ENCODE data around the gene BRMS1L. TPM values are rescaled to one million over a fixed set of nuclear protein-coding genes. Genes with fewer than 3 reads are reported as not detected.
A peak's percentile ranks its signal among the peaks of the same experiment; 100 is the strongest.

BRMS1L gene
- total and polyA plus RNA-seq, 12 donors: 4.3 to 27.6 (median 11.7) TPM

DNA sequence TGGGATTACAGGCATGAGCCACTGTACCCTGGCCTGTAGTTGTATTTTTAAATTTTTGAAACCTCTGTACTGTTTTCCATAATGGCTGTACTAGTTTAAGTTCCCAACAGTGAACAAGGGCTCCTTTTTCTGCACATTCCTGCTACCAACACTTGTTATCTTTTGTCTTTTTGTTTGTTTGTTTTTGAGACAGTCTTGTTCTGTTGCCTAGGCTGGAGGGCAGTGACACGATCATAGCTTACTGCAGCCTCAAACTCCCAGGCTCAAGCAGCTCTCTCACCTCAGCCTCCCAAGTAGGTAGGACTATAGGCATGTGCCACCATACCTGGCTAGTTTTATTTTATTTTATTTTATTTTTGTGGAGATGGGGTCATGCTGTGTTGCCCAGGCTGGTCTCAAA, 23.0 kb downstream of the BRMS1L start:
- TF ChIP-seq POLR2A (IDR thresholded peaks at IDR 0.05): no peak
- no peak overlapping the region for H3K4me3 ChIP-seq
- intact Hi-C loops (cut with DNase I): no loop called here
- no peak for DNase-seq
- peaks cover 0 to 4% of the 10 kb centered on the region in 2 donors for H3K36me3 ChIP-seq (replicated peaks in 1 of 2)
- peaks cover 0 to 3% (median 0%) of the 10 kb centered on the region in 3 donors for H3K9me3 ChIP-seq (replicated peaks in 1 of 3)
- H3K4me1 ChIP-seq (replicated peaks in 1 of 2): peaks cover 0 to 4% of the 10 kb centered on the region in 2 donors
- 79 to 93% (median 86%) methylated on average over 1 of the region's 1 CpG for WGBS, 4 donors
- no peaks in the 10 kb centered on the region for H3K27me3 ChIP-seq
- H3K27ac ChIP-seq: no peak overlapping the region

- 97 to 99% (median 99%) methylated on average over 3 of the region's 3 CpGs for WGBS, 4 donors
- no peaks in the 10 kb centered on the region for H3K27me3 ChIP-seq
- intact Hi-C loops (cut with DNase I): no loop called here
These were observed 25.7 kb downstream of the BRMS1L start for GRCh38 chr14:35851823-35852222.

DNA sequence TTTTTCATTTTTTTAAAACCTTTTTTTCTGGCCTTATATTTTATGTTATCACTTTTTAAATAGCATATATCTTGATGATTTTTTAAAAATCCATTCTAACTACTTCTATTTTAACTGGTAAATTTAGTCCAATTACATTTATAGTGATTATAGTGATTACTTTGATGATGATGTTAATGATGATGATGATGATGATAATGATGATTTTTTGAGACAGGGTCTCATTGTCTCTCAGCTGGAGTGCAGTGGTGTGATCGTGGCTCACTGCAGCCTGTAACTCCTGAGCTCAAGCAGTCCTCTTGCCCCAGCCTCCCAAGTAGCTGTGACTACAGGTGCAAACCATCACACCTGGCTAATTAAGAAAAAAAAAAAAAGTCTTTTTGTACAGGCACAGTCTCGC, 27.1 kb downstream of the BRMS1L start:
- no peak for TF ChIP-seq POLR2A (IDR thresholded peaks at IDR 0.05)
- TF ChIP-seq, protein P1, sequence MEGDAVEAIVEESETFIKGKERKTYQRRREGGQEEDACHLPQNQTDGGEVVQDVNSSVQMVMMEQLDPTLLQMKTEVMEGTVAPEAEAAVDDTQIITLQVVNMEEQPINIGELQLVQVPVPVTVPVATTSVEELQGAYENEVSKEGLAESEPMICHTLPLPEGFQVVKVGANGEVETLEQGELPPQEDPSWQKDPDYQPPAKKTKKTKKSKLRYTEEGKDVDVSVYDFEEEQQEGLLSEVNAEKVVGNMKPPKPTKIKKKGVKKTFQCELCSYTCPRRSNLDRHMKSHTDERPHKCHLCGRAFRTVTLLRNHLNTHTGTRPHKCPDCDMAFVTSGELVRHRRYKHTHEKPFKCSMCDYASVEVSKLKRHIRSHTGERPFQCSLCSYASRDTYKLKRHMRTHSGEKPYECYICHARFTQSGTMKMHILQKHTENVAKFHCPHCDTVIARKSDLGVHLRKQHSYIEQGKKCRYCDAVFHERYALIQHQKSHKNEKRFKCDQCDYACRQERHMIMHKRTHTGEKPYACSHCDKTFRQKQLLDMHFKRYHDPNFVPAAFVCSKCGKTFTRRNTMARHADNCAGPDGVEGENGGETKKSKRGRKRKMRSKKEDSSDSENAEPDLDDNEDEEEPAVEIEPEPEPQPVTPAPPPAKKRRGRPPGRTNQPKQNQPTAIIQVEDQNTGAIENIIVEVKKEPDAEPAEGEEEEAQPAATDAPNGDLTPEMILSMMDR (IDR thresholded peaks at IDR 0.05): no peak
- WGBS, 4 donors: 95 to 100% (median 98%) methylated on average over 2 of the region's 2 CpGs
- no peaks in the 10 kb centered on the region for H3K36me3 ChIP-seq (replicated peaks in 1 of 2)
- H3K27ac ChIP-seq: no peak overlapping the region
- intact Hi-C loops (cut with DNase I): no loop called here
- peaks cover 0 to 15% of the 10 kb centered on the region in 2 donors for H3K4me1 ChIP-seq (replicated peaks in 1 of 2)
- no peaks in the 10 kb centered on the region for H3K27me3 ChIP-seq
- peaks cover 0 to 3% (median 0%) of the 10 kb centered on the region in 3 donors for H3K9me3 ChIP-seq (replicated peaks in 1 of 3)
- no peak overlapping the region for H3K4me3 ChIP-seq
- no peak for DNase-seq

More at GRCh38 chr14:35851823-35852222, 25.7 kb downstream of the BRMS1L start:
- H3K9me3 ChIP-seq (replicated peaks in 1 of 3): peaks cover 0 to 3% (median 0%) of the 10 kb centered on the region in 3 donors
- no peak for DNase-seq
- no peaks in the 10 kb centered on the region for H3K36me3 ChIP-seq (replicated peaks in 1 of 2)
- H3K4me1 ChIP-seq (replicated peaks in 1 of 2): peaks cover 0 to 15% of the 10 kb centered on the region in 2 donors
- TF ChIP-seq POLR2A (IDR thresholded peaks at IDR 0.05): no peak
- TF ChIP-seq, protein P1 (IDR thresholded peaks at IDR 0.05): no peak
- H3K27ac ChIP-seq: no peak overlapping the region
- no peak overlapping the region for H3K4me3 ChIP-seq

- no peaks in the 10 kb centered on the region for H3K27me3 ChIP-seq
- peak overlapping the region in 1 of 5 donors; percentile 10 for H3K27ac ChIP-seq
- intact Hi-C loops (cut with DNase I): no loop called here
- DNase-seq: no peak
- TF ChIP-seq, protein P1 (IDR thresholded peaks at IDR 0.05): no peak
- no peak for TF ChIP-seq POLR2A (IDR thresholded peaks at IDR 0.05)
- WGBS, 4 donors: 77 to 94% (median 82%) methylated on average over 1 of the region's 1 CpG
- H3K4me3 ChIP-seq: no peak overlapping the region
- H3K9me3 ChIP-seq (replicated peaks in 1 of 3): peaks cover 0 to 3% (median 0%) of the 10 kb centered on the region in 3 donors
- no peaks in the 10 kb centered on the region for H3K36me3 ChIP-seq (replicated peaks in 1 of 2)
- peaks cover 0 to 15% of the 10 kb centered on the region in 2 donors for H3K4me1 ChIP-seq (replicated peaks in 1 of 2)
These were observed 28.6 kb downstream of the BRMS1L start for GRCh38 chr14:35854696-35855270.

All from adrenal gland (tissue), 12 donors.